IMR-90 (cell line): ENCODE measurements around the gene ZNF827. TPM values are rescaled to one million over a fixed set of nuclear protein-coding genes. Genes with fewer than 3 reads are reported as not detected.
A peak's percentile ranks its signal among the peaks of the same experiment; 100 is the strongest.

Source experiments
- ATAC-seq: fragments of 200-7000 bp; cut with Tn5 transposase; 2 replicates; pipeline ENCODE4 v1.9.1; 2020; ENCODE audit warnings: low read depth, mild to moderate bottlenecking, moderate library complexity
- BruUV-seq: library from RNA; stranded (reverse); fragments of 400-500 nt; replicated peaks from 2 replicates; lab custom pipeline; 2021; lab: Mats Ljungman, UMichigan
- CTCF ChIA-PET: fragments of 300-600 bp; formaldehyde crosslinking; extraction: SDS; loops from one replicate; lab custom pipeline; 2021; ENCODE audit warnings: antibody characterized with exemption; lab: Yijun Ruan, JAX
- POLR2A ChIA-PET: fragments of 300-600 bp; sonication (Branson Sonifier 250); formaldehyde crosslinking; loops from one replicate; lab custom pipeline; 2022; ENCODE audit warnings: antibody characterized with exemption; ENCODE audit not compliant: unreplicated experiment; lab: Charles Lee
- DNase-seq: peaks from one replicate; pipeline ENCODE4 v3.0.0; 2013
- H2AFZ ChIP-seq: replicated peaks from 2 replicates; pipeline ENCODE3; 2013; ENCODE audit warnings: low read length, mild to moderate bottlenecking; ENCODE audit not compliant: poor library complexity
- H2AK5ac ChIP-seq: 2 replicates; pipeline ENCODE4 v1.6.1; 2013; ENCODE audit warnings: low read depth, low read length, inconsistent platforms
- H2AK9ac ChIP-seq: replicated peaks from 2 replicates; pipeline ENCODE3; 2013; ENCODE audit warnings: mild to moderate bottlenecking, low read depth, low read length, moderate library complexity; ENCODE audit not compliant: poor library complexity
- H2BK120ac ChIP-seq: 2 replicates; pipeline ENCODE4 v1.6.1; 2013; ENCODE audit warnings: low read depth, low read length, inconsistent platforms
- H2BK15ac ChIP-seq: 3 replicates; pipeline ENCODE4 v1.6.1; 2013; ENCODE audit warnings: low read depth, low read length, inconsistent platforms
- H2BK20ac ChIP-seq: 2 replicates; pipeline ENCODE4 v1.6.1; 2013; ENCODE audit warnings: low read depth, mild to moderate bottlenecking, inconsistent platforms, low read length, moderate library complexity
- H2BK5ac ChIP-seq: 2 replicates; pipeline ENCODE4 v1.6.1; 2013; ENCODE audit warnings: mild to moderate bottlenecking, low read depth, low read length, inconsistent platforms; ENCODE audit not compliant: poor library complexity, severe bottlenecking
- H3K14ac ChIP-seq: replicated peaks from 2 replicates; pipeline ENCODE4 v1.6.1; 2013; ENCODE audit warnings: low read depth, low read length, inconsistent platforms
- H3K18ac ChIP-seq: 2 replicates; pipeline ENCODE4 v1.6.1; 2013; ENCODE audit warnings: low read depth, low read length, control low read depth
- H3K23ac ChIP-seq: 2 replicates; pipeline ENCODE4 v1.6.1; 2013; ENCODE audit warnings: low read depth, low read length, inconsistent platforms
- H3K27ac ChIP-seq: 2 replicates; pipeline ENCODE4 v1.5.1; 2013; ENCODE audit warnings: mild to moderate bottlenecking, control low read depth, low read length; ENCODE audit not compliant: insufficient read depth
- H3K27me3 ChIP-seq: 2 replicates; pipeline ENCODE4 v1.6.1; 2013; ENCODE audit warnings: low read length; ENCODE audit not compliant: control insufficient read depth, insufficient read depth
- H3K36me3 ChIP-seq: 2 replicates; pipeline ENCODE4 v1.6.1; 2013; ENCODE audit warnings: low read length, mixed read lengths; ENCODE audit not compliant: control insufficient read depth, insufficient read depth
- H3K4ac ChIP-seq: 2 replicates; pipeline ENCODE4 v1.6.1; 2013; ENCODE audit warnings: low read depth, low read length, inconsistent platforms
- H3K4me1 ChIP-seq: 2 replicates; pipeline ENCODE4 v1.6.1; 2013; ENCODE audit warnings: low read length, mixed read lengths; ENCODE audit not compliant: control insufficient read depth, insufficient read depth
- H3K4me2 ChIP-seq: 2 replicates; pipeline ENCODE4 v1.6.1; 2013; ENCODE audit warnings: low read depth, mild to moderate bottlenecking, control low read depth, low read length, moderate library complexity
- H3K4me3 ChIP-seq: 2 replicates; pipeline ENCODE4 v1.5.1; 2013; ENCODE audit warnings: low read depth, mild to moderate bottlenecking, control low read depth, low read length, moderate library complexity; ENCODE audit not compliant: insufficient read depth
- H3K56ac ChIP-seq: 2 replicates; pipeline ENCODE4 v1.6.1; 2013; ENCODE audit warnings: low read length, inconsistent platforms; ENCODE audit not compliant: insufficient read depth; ENCODE audit errors: extremely low read depth
- H3K79me1 ChIP-seq, 2 experiments: 2 replicates each; pipeline ENCODE4 v1.6.1; 2013; ENCODE audit warnings: low read length in 2 of 2, inconsistent platforms in 1 of 2, low read depth in 1 of 2
- H3K9ac ChIP-seq: 2 replicates; pipeline ENCODE4 v1.6.1; 2013; ENCODE audit warnings: low read depth, low read length, control low read depth
- H3K9me1 ChIP-seq: 2 replicates; pipeline ENCODE4 v1.6.1; 2013; ENCODE audit warnings: low read length, inconsistent platforms; ENCODE audit not compliant: insufficient read depth
- H3K9me3 ChIP-seq: 2 replicates; pipeline ENCODE4 v1.6.1; 2013; ENCODE audit warnings: low read length; ENCODE audit not compliant: control insufficient read depth, insufficient read depth
- H4K20me1 ChIP-seq: 2 replicates; pipeline ENCODE4 v1.6.1; 2013; ENCODE audit warnings: low read length, inconsistent platforms; ENCODE audit not compliant: insufficient read depth
- H4K5ac ChIP-seq: 2 replicates; pipeline ENCODE4 v1.6.1; 2013; ENCODE audit warnings: mild to moderate bottlenecking, low read depth, low read length, control low read depth
- H4K8ac ChIP-seq, 2 experiments: 2 replicates each; pipeline ENCODE4 v1.6.1; 2013; ENCODE audit warnings: low read depth in 2 of 2, low read length in 2 of 2, control low read depth in 1 of 2, inconsistent platforms in 1 of 2
- H4K91ac ChIP-seq: 2 replicates; pipeline ENCODE4 v1.6.1; 2013; ENCODE audit warnings: low read depth, low read length, inconsistent platforms; ENCODE audit not compliant: insufficient read depth
- CEBPB ChIP-seq: IDR thresholded peaks from 2 replicates; pipeline ENCODE4 v1.6.1; 2012; ENCODE audit warnings: low read depth, low read length, improper control_type of control experiment
- CHD1 ChIP-seq: IDR thresholded peaks from 2 replicates; pipeline ENCODE4 v1.6.1; 2012; ENCODE audit warnings: low read depth, low read length, improper control_type of control experiment
- FOS ChIP-seq: fragments of 150-350 bp; IDR thresholded peaks from 2 replicates; pipeline ENCODE4 v1.6.1; 2016; ENCODE audit warnings: low read depth, low read length
- NFE2L2 ChIP-seq: fragments of 150-350 bp; IDR thresholded peaks from 2 replicates; pipeline ENCODE4 v1.6.1; 2016; ENCODE audit warnings: low read depth, mild to moderate bottlenecking, low read length
- POLR2A ChIP-seq: IDR thresholded peaks from 2 replicates; pipeline ENCODE4 v1.6.1; 2012; ENCODE audit warnings: mild to moderate bottlenecking, low read depth, low read length
- RAD21 ChIP-seq: IDR thresholded peaks from 2 replicates; pipeline ENCODE4 v1.6.1; 2012; ENCODE audit warnings: low read length, improper control_type of control experiment
- RCOR1 ChIP-seq: IDR thresholded peaks from 2 replicates; pipeline ENCODE4 v1.6.1; 2012; ENCODE audit warnings: mild to moderate bottlenecking, low read length, improper control_type of control experiment; ENCODE audit not compliant: insufficient replicate concordance
- SMC3 ChIP-seq: fragments of 150-350 bp; IDR thresholded peaks from 2 replicates; pipeline ENCODE4 v1.6.1; 2016; ENCODE audit warnings: low read depth, mild to moderate bottlenecking, antibody characterized with exemption, low read length, moderate library complexity
- WGBS, 2 experiments: methylation state at CpG; one replicate each; pipeline versions ENCODE4 v1.1.5 to v1.1.7; 2013; ENCODE audit warnings: missing lambda C conversion rate in 2 of 2; ENCODE audit not compliant: insufficient read length in 1 of 2; ENCODE audit errors: extremely low coverage in 2 of 2; 5-methylcytosine and 5-hydroxymethylcytosine counted together
- dilution Hi-C: fragments of 300-500 bp; cut with HindIII; formaldehyde crosslinking; loops from one replicate; pipeline ENCODE4 v1.14.3; 2018; ENCODE audit warnings: low sequenced_read_pairs; ENCODE audit not compliant: unreplicated experiment
- in situ Hi-C: fragments of 300-500 bp; cut with MboI; formaldehyde crosslinking; loops from 3 replicates; pipeline ENCODE4 v1.14.3; 2019; ENCODE audit warnings: low sequenced_read_pairs, inconsistent platforms, mixed read lengths
- intact Hi-C: fragments of 100-400 bp; cut with micrococcal nuclease; formaldehyde crosslinking; loops from 2 replicates; pipeline ENCODE4 v1.10.0; 2022
- polyA plus RNA-seq, 3 experiments: library from polyadenylated mRNA; depleted of rRNA; stranded (reverse); fragments of >200 nt; gene quantifications; 2 replicates each; pipeline ENCODE4 v1.2.3, GENCODE V29; 2012; ENCODE audit warnings: low replicate concordance in 1 of 3
- total RNA-seq: library from RNA; depleted of rRNA; stranded (reverse); fragments of >200 nt; gene quantifications from 2 replicates; pipeline ENCODE4 v1.2.3, GENCODE V29; 2012
- TF ChIP-seq, protein P1 (sequence below): fragments of 150-350 bp; IDR thresholded peaks from 2 replicates; pipeline ENCODE4 v1.6.1; 2016; ENCODE audit warnings: low read depth, mild to moderate bottlenecking, low read length, moderate library complexity, borderline replicate concordance
- TF ChIP-seq, protein P2 (sequence below): fragments of 150-350 bp; IDR thresholded peaks from 2 replicates; pipeline ENCODE4 v1.6.1; 2017; ENCODE audit warnings: mild to moderate bottlenecking, antibody characterized with exemption, low read length, low read depth
- TF ChIP-seq, protein P3 (sequence below): conservative IDR thresholded peaks from 2 replicates; pipeline ENCODE4 v1.5.1; 2012; ENCODE audit warnings: mild to moderate bottlenecking, low read depth, low read length, improper control_type of control experiment

ZNF827 gene
- total and polyA plus RNA-seq, 2 of the 4 experiments (the other 2 are of a cell fraction): 6.6 to 31.7 TPM

DNA sequence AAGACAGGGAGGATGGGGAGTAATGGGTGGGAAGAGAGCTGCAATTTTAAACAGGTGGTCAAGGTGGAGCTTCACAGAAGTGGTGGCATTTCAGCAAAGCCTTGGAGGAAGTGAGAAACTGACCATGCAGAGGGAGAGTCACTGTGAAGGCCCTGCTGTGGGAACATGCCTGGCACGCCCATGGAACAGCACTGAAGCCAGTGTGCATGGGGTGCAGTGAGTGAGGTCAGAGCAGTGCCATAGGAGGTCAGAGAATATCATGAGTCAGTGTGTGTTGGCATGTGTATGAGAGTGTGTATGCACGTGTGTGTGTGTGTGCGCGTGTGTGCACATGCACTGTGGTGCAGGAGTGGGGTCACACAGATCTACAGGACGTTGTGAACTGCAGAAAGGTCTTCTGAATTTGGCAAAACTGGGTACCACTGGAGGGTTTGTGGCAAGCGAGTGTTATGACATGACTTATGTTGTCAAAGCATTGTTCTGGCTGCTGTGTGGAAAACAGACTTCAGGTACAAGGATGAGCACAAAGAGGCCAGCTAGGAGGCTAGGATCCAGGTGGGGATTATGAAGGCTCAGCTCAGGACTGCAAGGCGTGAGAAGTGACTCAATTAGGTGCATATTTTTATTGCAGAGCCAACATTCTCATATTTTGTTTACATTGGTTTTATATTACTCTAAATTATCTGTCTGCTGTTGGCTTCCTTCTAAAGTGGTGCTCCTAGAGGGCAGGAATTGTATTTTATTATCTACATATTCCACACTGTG is 34.0 kb downstream of the ZNF827 start (continued):
- TF ChIP-seq, protein P1, sequence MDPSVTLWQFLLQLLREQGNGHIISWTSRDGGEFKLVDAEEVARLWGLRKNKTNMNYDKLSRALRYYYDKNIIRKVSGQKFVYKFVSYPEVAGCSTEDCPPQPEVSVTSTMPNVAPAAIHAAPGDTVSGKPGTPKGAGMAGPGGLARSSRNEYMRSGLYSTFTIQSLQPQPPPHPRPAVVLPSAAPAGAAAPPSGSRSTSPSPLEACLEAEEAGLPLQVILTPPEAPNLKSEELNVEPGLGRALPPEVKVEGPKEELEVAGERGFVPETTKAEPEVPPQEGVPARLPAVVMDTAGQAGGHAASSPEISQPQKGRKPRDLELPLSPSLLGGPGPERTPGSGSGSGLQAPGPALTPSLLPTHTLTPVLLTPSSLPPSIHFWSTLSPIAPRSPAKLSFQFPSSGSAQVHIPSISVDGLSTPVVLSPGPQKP: no peak

DNA sequence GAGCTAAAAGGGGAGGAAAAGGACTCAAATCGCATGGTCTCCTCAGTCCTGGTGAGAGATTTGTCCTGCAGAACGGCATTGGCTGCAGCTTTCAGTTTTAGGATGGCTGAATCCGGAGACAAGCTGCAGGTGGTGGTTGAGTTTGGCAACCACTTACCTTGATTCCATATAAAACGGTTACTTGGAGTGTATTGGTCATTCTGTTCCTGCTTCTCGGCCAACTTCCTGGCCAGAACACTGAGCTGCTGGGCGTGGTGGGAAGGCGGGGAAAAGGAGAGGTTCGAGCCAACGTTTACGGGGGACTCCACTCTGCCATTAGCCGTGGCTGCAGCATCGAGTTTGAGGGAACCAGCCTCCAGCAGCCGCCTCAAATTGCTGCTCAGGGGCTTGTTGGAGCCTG is 36.1 kb downstream of the ZNF827 start:
- in situ Hi-C loops (no loop called here), intact Hi-C loops (no loop called here), dilution Hi-C loops (no loop called here)
- H3K9me1 ChIP-seq: peaks cover 16% of the 10 kb centered on the region
- no peak overlapping the region for H2BK120ac ChIP-seq
- H4K5ac ChIP-seq: no peak overlapping the region
- DNase-seq (no peak), ATAC-seq (no peak)
- no peak overlapping the region for H2BK20ac ChIP-seq
- no peak overlapping the region for H3K18ac ChIP-seq
- H4K20me1 ChIP-seq: peaks cover 15% of the 10 kb centered on the region
- H3K4ac ChIP-seq: no peak overlapping the region
- H3K79me1 ChIP-seq: peaks cover 21 to 63% of the 10 kb centered on the region in 2 experiments
- peaks cover 11% of the 10 kb centered on the region for H3K36me3 ChIP-seq
- H3K14ac ChIP-seq: no peak overlapping the region
- no peak overlapping the region for H3K4me3 ChIP-seq
- H2AK9ac ChIP-seq: no peak overlapping the region
- H2BK15ac ChIP-seq: no peak overlapping the region
- no peak overlapping the region for H2AFZ ChIP-seq
- no peak overlapping the region for H3K4me2 ChIP-seq
- TSS peak; percentile 30 for BruUV-seq
- CTCF ChIA-PET: interaction anchor here (1.2 kb wide), 1 partner anchor 15 kb away, joined by 5 read pairs; no protein-coding TSS in a partner anchor
- H3K56ac ChIP-seq: no peak overlapping the region
- no peak overlapping the region for H4K8ac ChIP-seq
- 100% methylated on average over 1 of the region's 13 CpGs; no CpG with 5 or more reads in 1 of the 2 experiments for WGBS, 2 experiments
- POLR2A ChIA-PET: no interaction called here
- H3K9ac ChIP-seq: no peak overlapping the region
- H3K9me3 ChIP-seq: no peaks in the 10 kb centered on the region
- H3K4me1 ChIP-seq: peaks cover 10% of the 10 kb centered on the region
- no peak overlapping the region for H3K23ac ChIP-seq
- no peak overlapping the region for H2AK5ac ChIP-seq
- no peak overlapping the region for H4K91ac ChIP-seq
- H3K27ac ChIP-seq: no peak overlapping the region
- H2BK5ac ChIP-seq: no peak overlapping the region
- no peaks in the 10 kb centered on the region for H3K27me3 ChIP-seq
- TF ChIP-seq RCOR1: no peak
- no peak for TF ChIP-seq NFE2L2
- TF ChIP-seq FOS: no peak
- TF ChIP-seq, protein P2, sequence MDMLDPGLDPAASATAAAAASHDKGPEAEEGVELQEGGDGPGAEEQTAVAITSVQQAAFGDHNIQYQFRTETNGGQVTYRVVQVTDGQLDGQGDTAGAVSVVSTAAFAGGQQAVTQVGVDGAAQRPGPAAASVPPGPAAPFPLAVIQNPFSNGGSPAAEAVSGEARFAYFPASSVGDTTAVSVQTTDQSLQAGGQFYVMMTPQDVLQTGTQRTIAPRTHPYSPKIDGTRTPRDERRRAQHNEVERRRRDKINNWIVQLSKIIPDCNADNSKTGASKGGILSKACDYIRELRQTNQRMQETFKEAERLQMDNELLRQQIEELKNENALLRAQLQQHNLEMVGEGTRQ: no peak
- TF ChIP-seq RAD21: no peak
- TF ChIP-seq CEBPB: no peak
- TF ChIP-seq CHD1: no peak
- TF ChIP-seq, protein P3, sequence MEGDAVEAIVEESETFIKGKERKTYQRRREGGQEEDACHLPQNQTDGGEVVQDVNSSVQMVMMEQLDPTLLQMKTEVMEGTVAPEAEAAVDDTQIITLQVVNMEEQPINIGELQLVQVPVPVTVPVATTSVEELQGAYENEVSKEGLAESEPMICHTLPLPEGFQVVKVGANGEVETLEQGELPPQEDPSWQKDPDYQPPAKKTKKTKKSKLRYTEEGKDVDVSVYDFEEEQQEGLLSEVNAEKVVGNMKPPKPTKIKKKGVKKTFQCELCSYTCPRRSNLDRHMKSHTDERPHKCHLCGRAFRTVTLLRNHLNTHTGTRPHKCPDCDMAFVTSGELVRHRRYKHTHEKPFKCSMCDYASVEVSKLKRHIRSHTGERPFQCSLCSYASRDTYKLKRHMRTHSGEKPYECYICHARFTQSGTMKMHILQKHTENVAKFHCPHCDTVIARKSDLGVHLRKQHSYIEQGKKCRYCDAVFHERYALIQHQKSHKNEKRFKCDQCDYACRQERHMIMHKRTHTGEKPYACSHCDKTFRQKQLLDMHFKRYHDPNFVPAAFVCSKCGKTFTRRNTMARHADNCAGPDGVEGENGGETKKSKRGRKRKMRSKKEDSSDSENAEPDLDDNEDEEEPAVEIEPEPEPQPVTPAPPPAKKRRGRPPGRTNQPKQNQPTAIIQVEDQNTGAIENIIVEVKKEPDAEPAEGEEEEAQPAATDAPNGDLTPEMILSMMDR: no peak
- TF ChIP-seq SMC3: no peak
- no peak for TF ChIP-seq POLR2A
- TF ChIP-seq, protein P1: no peak
